IMR-90 (cell line): ENCODE results near the gene KRTAP5-5. TPM values are rescaled to one million over a fixed set of nuclear protein-coding genes. Genes with fewer than 3 reads are reported as not detected.

ENCODE experiments used
- ATAC-seq: fragments of 200-7000 bp; cut with Tn5 transposase; 2 replicates; pipeline ENCODE4 v1.9.1; 2020; ENCODE audit warnings: low read depth, mild to moderate bottlenecking, moderate library complexity
- BruUV-seq: library from RNA; stranded (reverse); fragments of 400-500 nt; replicated peaks from 2 replicates; lab custom pipeline; 2021; lab: Mats Ljungman, UMichigan
- CTCF ChIA-PET: fragments of 300-600 bp; formaldehyde crosslinking; extraction: SDS; loops from one replicate; lab custom pipeline; 2021; ENCODE audit warnings: antibody characterized with exemption; lab: Yijun Ruan, JAX
- POLR2A ChIA-PET: fragments of 300-600 bp; sonication (Branson Sonifier 250); formaldehyde crosslinking; loops from one replicate; lab custom pipeline; 2022; ENCODE audit warnings: antibody characterized with exemption; ENCODE audit not compliant: unreplicated experiment; lab: Charles Lee
- DNase-seq: peaks from one replicate; pipeline ENCODE4 v3.0.0; 2013
- H2AFZ ChIP-seq: replicated peaks from 2 replicates; pipeline ENCODE3; 2013; ENCODE audit warnings: low read length, mild to moderate bottlenecking; ENCODE audit not compliant: poor library complexity
- H2AK5ac ChIP-seq: 2 replicates; pipeline ENCODE4 v1.6.1; 2013; ENCODE audit warnings: low read depth, low read length, inconsistent platforms
- H2AK9ac ChIP-seq: replicated peaks from 2 replicates; pipeline ENCODE3; 2013; ENCODE audit warnings: mild to moderate bottlenecking, low read depth, low read length, moderate library complexity; ENCODE audit not compliant: poor library complexity
- H2BK120ac ChIP-seq: 2 replicates; pipeline ENCODE4 v1.6.1; 2013; ENCODE audit warnings: low read depth, low read length, inconsistent platforms
- H2BK15ac ChIP-seq: 3 replicates; pipeline ENCODE4 v1.6.1; 2013; ENCODE audit warnings: low read depth, low read length, inconsistent platforms
- H2BK20ac ChIP-seq: 2 replicates; pipeline ENCODE4 v1.6.1; 2013; ENCODE audit warnings: low read depth, mild to moderate bottlenecking, inconsistent platforms, low read length, moderate library complexity
- H2BK5ac ChIP-seq: 2 replicates; pipeline ENCODE4 v1.6.1; 2013; ENCODE audit warnings: mild to moderate bottlenecking, low read depth, low read length, inconsistent platforms; ENCODE audit not compliant: poor library complexity, severe bottlenecking
- H3K14ac ChIP-seq: replicated peaks from 2 replicates; pipeline ENCODE4 v1.6.1; 2013; ENCODE audit warnings: low read depth, low read length, inconsistent platforms
- H3K18ac ChIP-seq: 2 replicates; pipeline ENCODE4 v1.6.1; 2013; ENCODE audit warnings: low read depth, low read length, control low read depth
- H3K23ac ChIP-seq: 2 replicates; pipeline ENCODE4 v1.6.1; 2013; ENCODE audit warnings: low read depth, low read length, inconsistent platforms
- H3K27ac ChIP-seq: 2 replicates; pipeline ENCODE4 v1.5.1; 2013; ENCODE audit warnings: mild to moderate bottlenecking, control low read depth, low read length; ENCODE audit not compliant: insufficient read depth
- H3K27me3 ChIP-seq: 2 replicates; pipeline ENCODE4 v1.6.1; 2013; ENCODE audit warnings: low read length; ENCODE audit not compliant: control insufficient read depth, insufficient read depth
- H3K36me3 ChIP-seq: 2 replicates; pipeline ENCODE4 v1.6.1; 2013; ENCODE audit warnings: low read length, mixed read lengths; ENCODE audit not compliant: control insufficient read depth, insufficient read depth
- H3K4ac ChIP-seq: 2 replicates; pipeline ENCODE4 v1.6.1; 2013; ENCODE audit warnings: low read depth, low read length, inconsistent platforms
- H3K4me1 ChIP-seq: 2 replicates; pipeline ENCODE4 v1.6.1; 2013; ENCODE audit warnings: low read length, mixed read lengths; ENCODE audit not compliant: control insufficient read depth, insufficient read depth
- H3K4me2 ChIP-seq: 2 replicates; pipeline ENCODE4 v1.6.1; 2013; ENCODE audit warnings: low read depth, mild to moderate bottlenecking, control low read depth, low read length, moderate library complexity
- H3K4me3 ChIP-seq: 2 replicates; pipeline ENCODE4 v1.5.1; 2013; ENCODE audit warnings: low read depth, mild to moderate bottlenecking, control low read depth, low read length, moderate library complexity; ENCODE audit not compliant: insufficient read depth
- H3K56ac ChIP-seq: 2 replicates; pipeline ENCODE4 v1.6.1; 2013; ENCODE audit warnings: low read length, inconsistent platforms; ENCODE audit not compliant: insufficient read depth; ENCODE audit errors: extremely low read depth
- H3K79me1 ChIP-seq, 2 experiments: 2 replicates each; pipeline ENCODE4 v1.6.1; 2013; ENCODE audit warnings: low read length in 2 of 2, inconsistent platforms in 1 of 2, low read depth in 1 of 2
- H3K9ac ChIP-seq: 2 replicates; pipeline ENCODE4 v1.6.1; 2013; ENCODE audit warnings: low read depth, low read length, control low read depth
- H3K9me1 ChIP-seq: 2 replicates; pipeline ENCODE4 v1.6.1; 2013; ENCODE audit warnings: low read length, inconsistent platforms; ENCODE audit not compliant: insufficient read depth
- H3K9me3 ChIP-seq: 2 replicates; pipeline ENCODE4 v1.6.1; 2013; ENCODE audit warnings: low read length; ENCODE audit not compliant: control insufficient read depth, insufficient read depth
- H4K20me1 ChIP-seq: 2 replicates; pipeline ENCODE4 v1.6.1; 2013; ENCODE audit warnings: low read length, inconsistent platforms; ENCODE audit not compliant: insufficient read depth
- H4K5ac ChIP-seq: 2 replicates; pipeline ENCODE4 v1.6.1; 2013; ENCODE audit warnings: mild to moderate bottlenecking, low read depth, low read length, control low read depth
- H4K8ac ChIP-seq, 2 experiments: 2 replicates each; pipeline ENCODE4 v1.6.1; 2013; ENCODE audit warnings: low read depth in 2 of 2, low read length in 2 of 2, control low read depth in 1 of 2, inconsistent platforms in 1 of 2
- H4K91ac ChIP-seq: 2 replicates; pipeline ENCODE4 v1.6.1; 2013; ENCODE audit warnings: low read depth, low read length, inconsistent platforms; ENCODE audit not compliant: insufficient read depth
- ELK1 ChIP-seq: fragments of 150-350 bp; IDR thresholded peaks from 2 replicates; pipeline ENCODE4 v1.6.1; 2016; ENCODE audit warnings: low read depth, mild to moderate bottlenecking, low read length, moderate library complexity, borderline replicate concordance
- FOS ChIP-seq: fragments of 150-350 bp; IDR thresholded peaks from 2 replicates; pipeline ENCODE4 v1.6.1; 2016; ENCODE audit warnings: low read depth, low read length
- MXI1 ChIP-seq: IDR thresholded peaks from 2 replicates; pipeline ENCODE4 v1.6.1; 2012; ENCODE audit warnings: low read depth, mild to moderate bottlenecking, low read length, moderate library complexity, borderline replicate concordance
- NFE2L2 ChIP-seq: fragments of 150-350 bp; IDR thresholded peaks from 2 replicates; pipeline ENCODE4 v1.6.1; 2016; ENCODE audit warnings: low read depth, mild to moderate bottlenecking, low read length
- POLR2A ChIP-seq: IDR thresholded peaks from 2 replicates; pipeline ENCODE4 v1.6.1; 2012; ENCODE audit warnings: mild to moderate bottlenecking, low read depth, low read length
- RCOR1 ChIP-seq: IDR thresholded peaks from 2 replicates; pipeline ENCODE4 v1.6.1; 2012; ENCODE audit warnings: mild to moderate bottlenecking, low read length, improper control_type of control experiment; ENCODE audit not compliant: insufficient replicate concordance
- WGBS, 2 experiments: methylation state at CpG; one replicate each; pipeline versions ENCODE4 v1.1.5 to v1.1.7; 2013; ENCODE audit warnings: missing lambda C conversion rate in 2 of 2; ENCODE audit not compliant: insufficient read length in 1 of 2; ENCODE audit errors: extremely low coverage in 2 of 2; 5-methylcytosine and 5-hydroxymethylcytosine counted together
- dilution Hi-C: fragments of 300-500 bp; cut with HindIII; formaldehyde crosslinking; loops from one replicate; pipeline ENCODE4 v1.14.3; 2018; ENCODE audit warnings: low sequenced_read_pairs; ENCODE audit not compliant: unreplicated experiment
- in situ Hi-C: fragments of 300-500 bp; cut with MboI; formaldehyde crosslinking; loops from 3 replicates; pipeline ENCODE4 v1.14.3; 2019; ENCODE audit warnings: low sequenced_read_pairs, inconsistent platforms, mixed read lengths
- intact Hi-C: fragments of 100-400 bp; cut with micrococcal nuclease; formaldehyde crosslinking; loops from 2 replicates; pipeline ENCODE4 v1.10.0; 2022
- polyA plus RNA-seq, 3 experiments: library from polyadenylated mRNA; depleted of rRNA; stranded (reverse); fragments of >200 nt; gene quantifications; 2 replicates each; pipeline ENCODE4 v1.2.3, GENCODE V29; 2012; ENCODE audit warnings: low replicate concordance in 1 of 3
- total RNA-seq: library from RNA; depleted of rRNA; stranded (reverse); fragments of >200 nt; gene quantifications from 2 replicates; pipeline ENCODE4 v1.2.3, GENCODE V29; 2012

Gene KRTAP5-5
- total and polyA plus RNA-seq, 2 of the 4 experiments (the other 2 are of a cell fraction): not detected

- TF ChIP-seq NFE2L2: no peak
Observed at GRCh38 chr11:1640076-1640946, 10.7 kb downstream of the KRTAP5-5 start (continued).

DNA sequence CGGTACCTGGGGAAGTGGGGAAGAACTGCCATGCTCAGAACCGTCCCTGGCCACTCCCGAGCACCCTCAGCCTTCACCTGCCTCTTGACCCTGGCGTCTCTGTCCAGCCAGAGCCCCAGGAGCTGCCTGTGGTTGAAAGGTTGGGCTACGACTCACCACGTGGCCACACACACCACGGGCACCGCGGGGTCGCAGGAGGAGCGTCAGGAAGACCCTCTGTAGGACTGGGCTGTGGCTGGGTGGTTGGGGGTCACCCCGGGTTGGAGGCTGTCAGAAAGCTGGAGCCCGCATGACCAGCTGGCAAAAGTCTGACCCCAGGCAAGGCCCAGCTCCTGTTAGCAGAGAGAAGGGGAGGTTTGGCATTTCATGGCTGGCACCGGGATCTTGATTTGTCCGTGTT lies 11.5 kb downstream of the KRTAP5-5 start:
- dilution Hi-C loops (no loop called here), in situ Hi-C loops (no loop called here), intact Hi-C loops (no loop called here)
- Histone ChIP-seq H4K91ac (no peak overlapping the region), H3K27me3 (peaks cover 52% of the 10 kb centered on the region), H4K20me1 (no peaks in the 10 kb centered on the region), H2BK20ac (no peak overlapping the region), H3K4ac (no peak overlapping the region), H4K8ac (no peak overlapping the region), H2AK9ac (no peak overlapping the region), H2BK5ac (no peak overlapping the region), H3K79me1 (no peaks in the 10 kb centered on the region), H3K9ac (no peak overlapping the region), H3K4me1 (no peaks in the 10 kb centered on the region), H3K56ac (no peak overlapping the region), H2BK15ac (no peak overlapping the region), H4K5ac (no peak overlapping the region), H3K9me3 (no peaks in the 10 kb centered on the region), H3K18ac (no peak overlapping the region), H3K23ac (no peak overlapping the region), H3K4me3 (no peak overlapping the region), H3K36me3 (no peaks in the 10 kb centered on the region), H2AFZ (no peak overlapping the region), H3K27ac (no peak overlapping the region), H3K14ac (no peak overlapping the region), H2AK5ac (no peak overlapping the region), H3K4me2 (no peak overlapping the region), H2BK120ac (no peak overlapping the region), H3K9me1 (no peaks in the 10 kb centered on the region)
- no peak for ATAC-seq
- no peak for TF ChIP-seq MXI1
- TF ChIP-seq FOS: no peak
- TF ChIP-seq POLR2A: no peak
- no peak for TF ChIP-seq ELK1
- TF ChIP-seq RCOR1: no peak
- no TSS peak for BruUV-seq
- WGBS, 2 experiments: no CpG with 5 or more reads among the region's 15 CpGs
- CTCF ChIA-PET: interaction anchor here (1.0 kb wide), 1 partner anchor 204 kb away, joined by 3 read pairs; no protein-coding TSS in a partner anchor
- no peak for DNase-seq
- POLR2A ChIA-PET: no interaction called here
